ENCODE results near the gene EHF.

DNA sequence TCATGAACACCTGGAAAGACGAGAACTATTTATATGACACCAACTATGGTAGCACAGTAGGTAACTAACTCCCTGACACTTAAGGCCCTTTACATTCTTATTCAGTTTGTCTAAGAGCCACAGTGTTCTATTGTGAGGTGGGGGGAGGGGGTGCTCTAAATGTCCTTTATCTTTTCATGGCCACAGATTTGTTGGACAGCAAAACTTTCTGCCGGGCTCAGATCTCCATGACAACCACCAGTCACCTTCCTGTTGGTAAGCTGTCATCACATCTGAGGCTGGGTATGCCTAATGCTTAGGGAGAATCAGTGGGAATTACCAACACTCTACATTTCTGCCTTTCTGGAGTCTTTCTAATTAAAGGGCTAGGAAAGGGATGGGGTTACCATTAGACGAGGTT lies 30.7 kb downstream of the EHF start:
- TF ChIP-seq KDM1A (IDR thresholded peaks at IDR 0.05; ENCODE audit: borderline replicate concordance, low read length), result no peak
- no peak for TF ChIP-seq CBX5 (IDR thresholded peaks at IDR 0.05; ENCODE audit: low read depth, low read length)
- TF ChIP-seq, protein P1, sequence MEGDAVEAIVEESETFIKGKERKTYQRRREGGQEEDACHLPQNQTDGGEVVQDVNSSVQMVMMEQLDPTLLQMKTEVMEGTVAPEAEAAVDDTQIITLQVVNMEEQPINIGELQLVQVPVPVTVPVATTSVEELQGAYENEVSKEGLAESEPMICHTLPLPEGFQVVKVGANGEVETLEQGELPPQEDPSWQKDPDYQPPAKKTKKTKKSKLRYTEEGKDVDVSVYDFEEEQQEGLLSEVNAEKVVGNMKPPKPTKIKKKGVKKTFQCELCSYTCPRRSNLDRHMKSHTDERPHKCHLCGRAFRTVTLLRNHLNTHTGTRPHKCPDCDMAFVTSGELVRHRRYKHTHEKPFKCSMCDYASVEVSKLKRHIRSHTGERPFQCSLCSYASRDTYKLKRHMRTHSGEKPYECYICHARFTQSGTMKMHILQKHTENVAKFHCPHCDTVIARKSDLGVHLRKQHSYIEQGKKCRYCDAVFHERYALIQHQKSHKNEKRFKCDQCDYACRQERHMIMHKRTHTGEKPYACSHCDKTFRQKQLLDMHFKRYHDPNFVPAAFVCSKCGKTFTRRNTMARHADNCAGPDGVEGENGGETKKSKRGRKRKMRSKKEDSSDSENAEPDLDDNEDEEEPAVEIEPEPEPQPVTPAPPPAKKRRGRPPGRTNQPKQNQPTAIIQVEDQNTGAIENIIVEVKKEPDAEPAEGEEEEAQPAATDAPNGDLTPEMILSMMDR (IDR thresholded peaks at IDR 0.05; ENCODE audit: control extremely low read depth in 1 of 3, insufficient read depth in 1 of 3, low read depth in 1 of 3, low read length in 3 of 3), result no peak
- TF ChIP-seq GABPA (IDR thresholded peaks at IDR 0.05; ENCODE audit: borderline replicate concordance, insufficient read depth, low read length), result no peak
- TF ChIP-seq ZNF274 (IDR thresholded peaks at IDR 0.05; ENCODE audit: borderline replicate concordance, extremely low read depth, low read length), result no peak
- TF ChIP-seq CREB1 (IDR thresholded peaks at IDR 0.05), result no peak
- no peak for TF ChIP-seq POLR2AphosphoS5 (IDR thresholded peaks at IDR 0.05; ENCODE audit: low read depth, low read length)
- TF ChIP-seq POLR2A (IDR thresholded peaks at IDR 0.05; ENCODE audit: control extremely low read depth in 1 of 2, low read depth in 2 of 2, low read length in 2 of 2), result no peak
- no peak for TF ChIP-seq NANOG (IDR thresholded peaks at IDR 0.05; ENCODE audit: insufficient read depth, low read depth, low read length, poor library complexity, severe bottlenecking)
- no peak for TF ChIP-seq GTF2F1 (IDR thresholded peaks at IDR 0.05; ENCODE audit: borderline replicate concordance, low read depth, low read length)
- TF ChIP-seq, protein P2, sequence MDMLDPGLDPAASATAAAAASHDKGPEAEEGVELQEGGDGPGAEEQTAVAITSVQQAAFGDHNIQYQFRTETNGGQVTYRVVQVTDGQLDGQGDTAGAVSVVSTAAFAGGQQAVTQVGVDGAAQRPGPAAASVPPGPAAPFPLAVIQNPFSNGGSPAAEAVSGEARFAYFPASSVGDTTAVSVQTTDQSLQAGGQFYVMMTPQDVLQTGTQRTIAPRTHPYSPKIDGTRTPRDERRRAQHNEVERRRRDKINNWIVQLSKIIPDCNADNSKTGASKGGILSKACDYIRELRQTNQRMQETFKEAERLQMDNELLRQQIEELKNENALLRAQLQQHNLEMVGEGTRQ (IDR thresholded peaks at IDR 0.05; ENCODE audit: low read length), result no peak
